Activated CD4-positive, alpha-beta T cell treated with anti-CD3 and anti-CD28 coated beads for 4 hours (primary cell): ENCODE measurements around the gene MEGF8.

Experiments used
- DNase-seq, 2 donors: peaks; one replicate each; pipeline ENCODE4 v3.0.0-alpha.2; 2020

The MEGF8 gene

DNA sequence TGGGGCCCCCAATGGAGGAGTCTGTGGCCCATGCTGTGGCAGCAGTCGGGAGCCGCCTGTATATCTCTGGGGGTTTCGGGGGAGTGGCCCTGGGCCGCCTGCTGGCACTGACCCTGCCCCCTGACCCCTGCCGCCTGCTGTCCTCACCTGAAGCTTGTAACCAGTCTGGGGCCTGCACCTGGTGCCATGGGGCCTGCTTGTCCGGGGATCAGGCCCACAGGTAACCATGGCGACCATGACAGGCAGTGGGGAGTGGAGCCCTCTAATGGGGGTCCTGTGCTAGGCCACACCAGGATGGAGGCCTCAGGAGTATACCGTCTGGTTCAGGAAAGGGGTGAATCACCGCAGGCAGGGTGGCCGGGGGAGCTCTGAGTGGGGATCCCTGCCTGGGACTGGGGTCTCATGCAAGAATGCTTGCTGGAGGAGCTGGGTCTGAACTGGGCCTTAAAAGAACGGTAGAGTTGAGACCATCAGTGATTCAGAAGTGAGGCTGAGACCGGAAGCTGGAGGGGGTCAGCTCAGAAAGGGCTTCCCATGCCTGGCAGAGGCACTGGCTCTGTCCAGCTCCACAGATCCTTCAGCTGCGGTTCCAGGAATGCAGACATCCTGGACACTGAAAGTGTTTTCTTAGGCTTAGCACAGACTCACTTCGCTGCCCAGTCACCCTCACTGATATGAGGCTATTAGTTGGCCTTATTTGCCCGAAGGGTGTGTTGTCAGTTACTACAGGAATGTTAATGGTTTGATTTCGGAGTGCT is 35.5 kb downstream of the MEGF8 start:
- no peak for DNase-seq

GRCh38 chr19:42361545-42361910 is 36.1 kb downstream of the MEGF8 start:
- no peak for DNase-seq

DNA sequence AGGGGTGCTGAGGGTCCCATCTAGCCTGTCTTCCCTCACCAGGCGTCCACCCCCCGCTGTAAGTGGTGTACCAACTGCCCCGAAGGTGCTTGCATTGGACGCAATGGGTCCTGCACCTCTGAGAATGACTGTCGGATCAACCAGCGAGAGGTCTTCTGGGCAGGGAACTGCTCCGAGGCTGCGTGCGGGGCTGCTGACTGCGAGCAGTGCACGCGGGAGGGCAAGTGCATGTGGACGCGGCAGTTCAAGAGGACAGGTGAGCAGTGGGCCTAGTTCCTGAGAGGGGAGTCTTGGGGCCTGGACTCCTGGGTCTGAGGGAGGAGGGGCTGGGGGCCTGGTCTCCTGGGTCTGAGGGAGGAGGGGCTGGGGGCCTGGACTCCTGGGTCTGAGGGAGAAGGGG is 36.9 kb downstream of the MEGF8 start:
- DNase-seq = no peak

DNA sequence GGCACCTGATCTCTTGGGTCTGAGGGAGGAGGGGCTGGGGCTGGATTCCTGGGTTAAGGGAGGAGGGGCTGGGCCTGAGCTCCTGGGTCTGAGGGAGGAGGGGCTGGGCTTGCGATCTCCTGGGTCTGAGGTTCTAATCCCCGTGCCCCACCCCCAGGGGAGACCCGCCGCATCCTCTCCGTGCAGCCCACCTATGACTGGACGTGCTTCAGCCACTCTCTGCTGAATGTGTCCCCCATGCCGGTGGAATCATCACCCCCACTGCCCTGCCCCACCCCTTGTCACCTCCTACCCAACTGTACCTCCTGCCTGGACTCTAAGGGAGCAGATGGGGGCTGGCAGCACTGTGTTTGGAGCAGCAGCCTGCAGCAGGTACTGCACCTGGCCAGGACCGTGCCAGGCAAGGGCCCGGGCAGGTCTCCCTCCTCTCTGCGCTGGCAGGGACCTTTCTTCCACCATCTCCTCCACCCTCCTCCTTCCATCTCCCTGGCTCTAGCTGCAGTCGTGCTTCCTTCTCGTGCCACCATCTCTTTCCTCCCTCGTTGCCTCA is 37.5 kb downstream of the MEGF8 start:
- DNase-seq = no peak

GRCh38 chr19:42363614-42364346 is 38.3 kb downstream of the MEGF8 start:
- DNase-seq = no peak

DNA sequence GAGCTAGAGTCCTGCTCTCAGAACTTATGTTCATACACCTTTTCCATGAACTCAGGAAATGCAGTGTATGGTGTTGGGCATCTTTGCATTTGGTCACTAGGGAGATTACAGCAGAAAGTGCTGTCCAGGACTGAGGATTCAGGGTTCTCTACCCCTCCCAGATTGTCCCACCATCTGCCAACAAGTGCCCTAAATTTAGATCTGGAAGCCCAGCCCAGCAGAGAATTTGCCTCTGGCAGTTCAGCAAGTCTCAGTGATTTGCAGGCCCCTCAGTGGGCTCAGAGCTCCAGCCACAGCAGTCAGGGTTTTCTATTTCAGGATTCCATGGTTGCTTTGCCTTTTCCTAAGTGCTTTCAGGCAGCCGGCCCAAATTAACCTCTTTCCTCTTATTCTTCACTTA is 41.2 kb downstream of the MEGF8 start:
- DNase-seq = no peak

DNA sequence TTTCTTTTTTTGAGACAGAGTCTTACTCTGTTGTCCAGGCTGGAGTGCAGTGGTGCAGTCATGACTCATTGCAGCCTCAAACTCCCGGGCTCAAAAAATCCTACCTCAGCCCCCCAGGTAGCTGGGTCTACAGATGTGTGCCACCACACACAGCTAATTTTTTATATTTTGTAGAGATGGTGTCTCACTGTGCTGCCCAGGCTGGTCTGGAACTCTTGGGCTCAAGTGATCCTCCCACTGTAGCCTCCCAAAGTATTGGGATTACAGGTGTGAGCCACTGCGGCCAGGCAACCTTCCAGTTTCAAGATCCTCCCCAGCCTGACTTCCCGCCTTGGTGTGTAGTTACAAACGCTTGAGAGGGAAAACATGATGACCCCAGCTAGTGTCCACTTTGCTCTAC is 42.5 kb downstream of the MEGF8 start:
- DNase-seq = no peak

DNA sequence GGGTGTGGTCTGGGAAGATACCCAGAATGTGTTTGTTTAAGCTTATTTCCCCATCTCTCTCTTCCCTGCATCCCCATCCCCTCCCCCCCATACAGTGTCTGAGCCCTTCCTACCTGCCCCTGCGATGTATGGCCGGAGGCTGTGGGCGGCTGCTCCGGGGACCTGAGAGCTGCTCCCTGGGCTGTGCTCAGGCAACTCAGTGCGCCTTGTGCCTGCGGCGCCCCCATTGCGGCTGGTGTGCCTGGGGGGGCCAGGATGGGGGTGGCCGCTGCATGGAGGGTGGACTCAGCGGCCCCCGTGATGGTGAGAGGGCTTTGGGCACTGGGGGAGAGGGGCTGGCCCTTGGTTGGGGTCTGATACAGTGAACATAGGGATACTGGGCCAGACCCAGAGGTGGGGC is 42.9 kb downstream of the MEGF8 start:
- no peak for DNase-seq

GRCh38 chr19:42368765-42369164 is 43.3 kb downstream of the MEGF8 start:
- no peak for DNase-seq

GRCh38 chr19:42369433-42370067 is 44.1 kb downstream of the MEGF8 start:
- no peak for DNase-seq

DNA sequence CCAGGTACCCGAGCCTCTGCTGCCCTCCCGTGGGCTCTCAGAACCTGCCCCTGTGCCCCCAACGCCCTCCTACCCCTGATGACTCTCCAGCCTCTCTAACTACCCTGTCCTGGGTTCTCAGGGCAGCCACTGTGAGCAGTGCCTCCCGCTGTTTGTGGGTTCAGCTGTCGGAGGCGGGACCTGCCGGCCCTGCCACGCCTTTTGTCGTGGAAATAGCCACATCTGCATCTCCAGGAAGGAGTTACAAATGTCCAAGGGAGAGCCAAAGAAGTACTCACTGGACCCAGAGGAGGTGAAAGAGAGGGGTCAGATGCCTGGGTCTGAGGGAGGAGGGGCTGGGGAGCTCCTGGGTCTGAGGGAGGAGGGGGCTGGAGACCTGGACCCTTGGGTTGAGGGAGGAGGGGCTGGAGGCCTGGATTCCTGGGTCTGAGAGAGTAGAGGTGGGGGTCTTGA is 44.7 kb downstream of the MEGF8 start:
- DNase-seq = no peak

DNA sequence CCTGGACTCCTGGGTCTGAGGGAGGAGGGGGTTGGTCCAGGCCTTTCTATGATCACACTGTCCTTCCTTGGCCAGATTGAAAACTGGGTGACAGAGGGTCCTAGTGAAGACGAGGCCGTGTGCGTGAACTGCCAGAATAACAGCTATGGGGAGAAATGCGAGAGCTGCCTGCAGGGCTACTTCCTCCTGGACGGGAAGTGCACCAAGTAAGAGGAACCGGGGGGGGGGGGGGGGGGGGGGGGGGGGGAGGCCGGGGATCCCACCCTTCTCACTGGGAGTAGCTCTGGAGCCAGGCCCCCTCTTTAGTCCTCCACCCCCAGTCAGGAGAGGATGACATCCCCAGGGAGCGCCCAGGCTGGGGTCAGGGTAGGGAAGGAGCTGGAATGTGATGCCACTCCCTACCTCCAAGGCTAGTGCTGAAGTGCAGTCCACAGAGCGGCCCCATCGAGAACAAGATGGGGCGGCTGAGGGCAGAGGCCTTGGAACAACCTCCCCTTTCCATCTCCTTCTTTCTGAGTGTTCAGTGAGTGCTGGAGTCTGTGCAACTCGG is 45.3 kb downstream of the MEGF8 start:
- no peak for DNase-seq

GRCh38 chr19:42374826-42375376 is 49.5 kb downstream of the MEGF8 start:
- DNase-seq = no peak

GRCh38 chr19:42375415-42376176 is 50.2 kb downstream of the MEGF8 start:
- DNase-seq = no peak

GRCh38 chr19:42376177-42376555 is 50.7 kb downstream of the MEGF8 start:
- DNase-seq = no peak

DNA sequence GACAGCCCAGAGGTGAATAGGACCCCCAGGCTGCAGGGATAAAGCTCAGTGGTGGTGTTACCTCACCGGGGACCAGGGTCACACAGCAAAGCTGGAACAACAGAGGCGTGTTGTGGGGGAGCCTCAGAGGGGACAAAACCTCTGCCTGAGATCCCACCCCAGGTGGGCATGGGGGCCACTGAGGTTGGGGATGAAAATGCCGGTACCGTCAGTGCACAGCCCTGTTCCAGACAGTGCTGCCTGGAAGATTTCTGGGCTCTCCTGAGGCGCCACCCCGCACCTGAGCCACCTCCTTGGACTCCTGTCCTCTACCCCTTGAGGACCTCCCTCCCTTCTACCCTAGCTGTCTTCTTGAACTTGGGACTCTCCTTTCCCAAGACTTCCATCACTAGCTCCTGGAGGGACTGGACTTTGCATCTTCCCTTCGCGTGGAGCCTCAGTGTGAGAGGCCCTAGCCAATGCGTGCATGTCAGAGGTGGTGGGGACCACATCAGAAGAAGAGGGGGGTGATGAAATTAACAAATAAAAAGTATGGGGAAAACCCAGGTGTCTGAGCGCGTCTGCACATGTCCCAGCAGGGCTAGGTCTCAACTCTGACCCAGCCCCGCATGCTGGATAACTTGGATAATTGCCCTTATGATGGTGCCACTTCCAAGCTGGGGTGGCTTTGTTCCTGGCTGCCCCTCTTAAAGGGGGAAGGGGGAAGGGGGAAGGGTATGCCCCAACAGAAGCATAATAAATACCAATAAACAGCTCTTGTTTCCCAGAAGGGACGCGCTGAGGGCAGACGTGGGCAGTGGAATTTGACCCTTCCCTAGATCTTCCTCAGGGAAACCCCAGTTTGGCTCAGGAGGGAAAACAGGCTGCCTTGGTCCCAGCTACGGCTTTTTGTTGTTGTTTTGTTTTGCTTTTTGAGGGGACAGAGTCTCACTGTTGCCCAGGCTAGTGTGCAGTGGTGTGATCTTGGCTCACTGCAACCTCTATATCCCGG is 53.1 kb downstream of the MEGF8 start:
- DNase-seq = no peak

- DNase-seq = no peak
Observed at GRCh38 chr19:42380155-42380554, 54.7 kb downstream of the MEGF8 start.

GRCh38 chr19:42386974-42387707 is 61.7 kb downstream of the MEGF8 start:
- DNase-seq = peak; percentile 62

GRCh38 chr19:42388851-42389489 is 63.5 kb downstream of the MEGF8 start:
- no peak for DNase-seq

- DNase-seq = no peak
Observed at GRCh38 chr19:42389899-42390298, 64.5 kb downstream of the MEGF8 start, which contains the start of gene CNFN. Gene CNFN, minus strand, starts transcription at chr19:42390297. Its CDS starts 1,260 bp downstream, at chr19:42389037.
